Hepatocyte (in vitro differentiated cells): ENCODE data around the gene FOXRED1. TPM values are rescaled to one million over a fixed set of nuclear protein-coding genes. Genes with fewer than 3 reads are reported as not detected.

Source experiments
- DNase-seq: peaks from one replicate; pipeline ENCODE4 v3.0.0-alpha.2; 2016; ENCODE audit warnings: low spot score
- H2AFZ ChIP-seq: fragments of 200-600 bp; sonication (generic); 2 replicates; pipeline ENCODE4 v1.6.0; 2016; ENCODE audit warnings: antibody characterized with exemption, mild to moderate bottlenecking
- H3K27ac ChIP-seq: fragments of 200-600 bp; sonication (generic); 2 replicates; pipeline ENCODE4 v1.5.1; 2016; ENCODE audit warnings: mild to moderate bottlenecking
- H3K27me3 ChIP-seq: fragments of 200-600 bp; sonication (generic); 2 replicates; pipeline ENCODE4 v1.6.1; 2016
- H3K36me3 ChIP-seq: fragments of 200-600 bp; sonication (generic); replicated peaks from 2 replicates; pipeline ENCODE4 v1.5.1; 2016; ENCODE audit warnings: low read depth; ENCODE audit not compliant: insufficient read depth
- H3K4me1 ChIP-seq: fragments of 200-600 bp; sonication (generic); 2 replicates; pipeline ENCODE4 v1.5.1; 2016; ENCODE audit warnings: mild to moderate bottlenecking, moderate library complexity; ENCODE audit not compliant: insufficient read depth
- H3K4me2 ChIP-seq: fragments of 200-600 bp; sonication (generic); 2 replicates; pipeline ENCODE4 v1.6.0; 2016
- H3K4me3 ChIP-seq: fragments of 200-600 bp; sonication (generic); 2 replicates; pipeline ENCODE4 v1.5.1; 2016; ENCODE audit warnings: mild to moderate bottlenecking
- H3K79me2 ChIP-seq: fragments of 200-600 bp; sonication (generic); 2 replicates; pipeline ENCODE4 v1.6.0; 2017; ENCODE audit warnings: mild to moderate bottlenecking
- H3K9me2 ChIP-seq: fragments of 200-600 bp; sonication (generic); replicated peaks from 2 replicates; pipeline ENCODE4 v1.6.0; 2017; ENCODE audit warnings: mild to moderate bottlenecking; ENCODE audit not compliant: insufficient read depth
- H3K9me3 ChIP-seq: fragments of 200-600 bp; sonication (generic); 2 replicates; pipeline ENCODE4 v1.5.1; 2016; ENCODE audit warnings: low read depth, mild to moderate bottlenecking
- H4K20me1 ChIP-seq: fragments of 200-600 bp; sonication (generic); 2 replicates; pipeline ENCODE4 v1.6.0; 2016; ENCODE audit warnings: mild to moderate bottlenecking; ENCODE audit not compliant: insufficient read depth, poor library complexity, severe bottlenecking
- EZH2 ChIP-seq: fragments of 200-600 bp; sonication (generic); IDR thresholded peaks from 2 replicates; pipeline ENCODE4 v1.6.1; 2016; ENCODE audit warnings: antibody characterized with exemption, mild to moderate bottlenecking, borderline replicate concordance
- EZH2phosphoT487 ChIP-seq: fragments of 200-600 bp; sonication (generic); IDR thresholded peaks from one replicate; pipeline ENCODE4 v1.6.1; 2018; ENCODE audit warnings: antibody characterized with exemption, mild to moderate bottlenecking, low read depth, moderate library complexity; ENCODE audit not compliant: unreplicated experiment, severe bottlenecking
- WGBS: methylation state at CpG from one replicate; pipeline ENCODE4 v1.1.6; 2016; ENCODE audit warnings: low lambda C conversion rate; ENCODE audit errors: missing lambda C conversion rate; 5-methylcytosine and 5-hydroxymethylcytosine counted together
- polyA plus RNA-seq: library from polyadenylated mRNA; unstranded; fragments of >200 nt; fragmentation: Nextera tagmentation; extraction: Ambion mirVana; gene quantifications from 2 replicates; pipeline ENCODE4 v1.2.1, GENCODE V29; 2016
- total RNA-seq: library from RNA; depleted of rRNA; stranded (reverse); fragments of >200 nt; gene quantifications from 2 replicates; pipeline ENCODE4 v1.2.3, GENCODE V29; 2014
- TF ChIP-seq, protein P1 (sequence below): fragments of 200-600 bp; sonication (generic); IDR thresholded peaks from 2 replicates; pipeline ENCODE4 v1.5.1; 2016; ENCODE audit warnings: antibody characterized with exemption, mild to moderate bottlenecking; ENCODE audit not compliant: poor library complexity

FOXRED1 gene
- total and polyA plus RNA-seq, 2 experiments from 2014 or later, result 28.8 to 46.1 TPM

DNA sequence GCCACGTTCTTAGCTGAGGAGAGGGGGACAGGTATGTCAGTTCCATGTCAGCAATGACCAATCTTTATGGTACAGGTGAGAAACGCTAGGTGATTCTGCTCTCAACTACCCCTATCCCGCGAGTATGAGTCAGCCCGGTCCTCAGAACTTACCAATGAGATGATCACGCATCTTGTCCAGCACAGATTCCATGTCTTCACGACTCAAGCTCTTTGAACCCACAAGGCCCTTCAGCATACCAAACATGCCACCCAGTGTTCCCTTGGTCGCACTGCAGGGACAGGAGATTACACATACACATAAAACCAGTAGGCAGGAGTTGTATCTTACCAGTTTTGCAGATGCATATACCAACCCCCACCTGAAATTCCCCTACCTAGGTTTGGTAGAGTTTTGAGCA lies 3.1 kb upstream of the FOXRED1 start:
- Histone ChIP-seq H3K9me3 (no peaks in the 10 kb centered on the region), H4K20me1 (peaks cover 6% of the 10 kb centered on the region), H3K27me3 (no peaks in the 10 kb centered on the region), H3K36me3 (peaks cover 9% of the 10 kb centered on the region), H3K27ac (no peak overlapping the region), H2AFZ (no peak overlapping the region), H3K9me2 (no peaks in the 10 kb centered on the region), H3K4me2 (no peak overlapping the region), H3K4me3 (no peak overlapping the region), H3K4me1 (peaks cover 17% of the 10 kb centered on the region), H3K79me2 (peaks cover 34% of the 10 kb centered on the region)
- no peak for DNase-seq
- 97% methylated on average over 8 of the region's 8 CpGs for WGBS
- no peak for TF ChIP-seq EZH2

DNA sequence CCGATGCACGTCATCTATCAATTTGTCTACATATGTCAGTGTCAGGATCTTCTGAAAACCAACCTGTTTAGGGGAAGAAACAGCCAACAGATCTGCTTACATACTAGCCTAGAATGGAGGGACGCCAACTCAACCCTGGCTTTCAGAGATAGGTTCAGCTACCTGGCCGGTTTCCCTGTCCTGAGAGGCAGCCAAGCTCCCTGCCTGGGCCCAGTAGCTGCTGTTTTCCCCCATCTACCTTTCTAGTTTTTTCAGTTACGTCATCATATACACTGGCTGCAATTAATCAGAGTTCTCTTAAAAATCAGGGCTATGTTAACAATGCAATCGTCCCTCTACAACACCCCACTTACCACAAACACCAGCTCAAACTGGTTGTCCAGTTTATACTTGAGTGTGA lies 1.3 kb upstream of the FOXRED1 start:
- Histone ChIP-seq H2AFZ (peak overlapping the region; percentile 66), H3K36me3 (peaks cover 9% of the 10 kb centered on the region), H3K9me3 (no peaks in the 10 kb centered on the region), H3K4me3 (peak overlapping the region; percentile 87), H3K27ac (peak overlapping the region; percentile 93), H3K27me3 (no peaks in the 10 kb centered on the region), H3K79me2 (peaks cover 34% of the 10 kb centered on the region), H3K4me2 (peak overlapping the region; percentile 97), H3K4me1 (peaks cover 17% of the 10 kb centered on the region), H4K20me1 (peaks cover 6% of the 10 kb centered on the region), H3K9me2 (no peaks in the 10 kb centered on the region)
- no peak for DNase-seq
- TF ChIP-seq, protein P1, sequence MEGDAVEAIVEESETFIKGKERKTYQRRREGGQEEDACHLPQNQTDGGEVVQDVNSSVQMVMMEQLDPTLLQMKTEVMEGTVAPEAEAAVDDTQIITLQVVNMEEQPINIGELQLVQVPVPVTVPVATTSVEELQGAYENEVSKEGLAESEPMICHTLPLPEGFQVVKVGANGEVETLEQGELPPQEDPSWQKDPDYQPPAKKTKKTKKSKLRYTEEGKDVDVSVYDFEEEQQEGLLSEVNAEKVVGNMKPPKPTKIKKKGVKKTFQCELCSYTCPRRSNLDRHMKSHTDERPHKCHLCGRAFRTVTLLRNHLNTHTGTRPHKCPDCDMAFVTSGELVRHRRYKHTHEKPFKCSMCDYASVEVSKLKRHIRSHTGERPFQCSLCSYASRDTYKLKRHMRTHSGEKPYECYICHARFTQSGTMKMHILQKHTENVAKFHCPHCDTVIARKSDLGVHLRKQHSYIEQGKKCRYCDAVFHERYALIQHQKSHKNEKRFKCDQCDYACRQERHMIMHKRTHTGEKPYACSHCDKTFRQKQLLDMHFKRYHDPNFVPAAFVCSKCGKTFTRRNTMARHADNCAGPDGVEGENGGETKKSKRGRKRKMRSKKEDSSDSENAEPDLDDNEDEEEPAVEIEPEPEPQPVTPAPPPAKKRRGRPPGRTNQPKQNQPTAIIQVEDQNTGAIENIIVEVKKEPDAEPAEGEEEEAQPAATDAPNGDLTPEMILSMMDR, result no peak
- TF ChIP-seq EZH2, result no peak
- no peak for TF ChIP-seq EZH2phosphoT487
- 82% methylated on average over 6 of the region's 6 CpGs for WGBS

DNA sequence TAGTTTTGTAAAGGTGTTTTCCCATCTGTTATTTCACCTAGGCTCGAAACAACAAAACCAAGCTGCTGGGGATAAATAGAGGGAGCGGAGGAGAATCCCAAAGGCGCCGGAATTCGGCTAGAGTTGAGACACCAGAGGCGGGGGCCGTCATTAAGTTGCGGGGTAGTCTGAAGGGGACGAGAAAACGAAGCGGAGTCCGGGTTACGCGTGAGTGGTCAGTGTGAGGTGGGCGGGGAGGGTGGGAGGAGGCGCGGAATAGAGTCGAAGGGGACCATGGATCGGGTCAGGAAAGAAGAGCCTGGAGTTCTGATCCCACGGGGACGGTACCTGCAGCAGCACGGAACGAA lies 620 bp upstream of the FOXRED1 start:
- H3K27ac ChIP-seq, result peak overlapping the region; percentile 93
- no peaks in the 10 kb centered on the region for H3K27me3 ChIP-seq
- peak overlapping the region; percentile 66 for H2AFZ ChIP-seq
- H3K36me3 ChIP-seq, result peaks cover 9% of the 10 kb centered on the region
- peak; percentile 48 for DNase-seq
- H3K4me3 ChIP-seq, result peak overlapping the region; percentile 87
- H3K9me3 ChIP-seq, result no peaks in the 10 kb centered on the region
- TF ChIP-seq EZH2phosphoT487 (no peak), EZH2 (no peak)
- TF ChIP-seq, protein P1, result no peak
- peak overlapping the region; percentile 97 for H3K4me2 ChIP-seq
- H3K79me2 ChIP-seq, result peaks cover 34% of the 10 kb centered on the region
- H4K20me1 ChIP-seq, result peaks cover 6% of the 10 kb centered on the region
- WGBS, result 0% methylated on average over 15 of the region's 23 CpGs
- no peaks in the 10 kb centered on the region for H3K9me2 ChIP-seq
- peaks cover 17% of the 10 kb centered on the region for H3K4me1 ChIP-seq

DNA sequence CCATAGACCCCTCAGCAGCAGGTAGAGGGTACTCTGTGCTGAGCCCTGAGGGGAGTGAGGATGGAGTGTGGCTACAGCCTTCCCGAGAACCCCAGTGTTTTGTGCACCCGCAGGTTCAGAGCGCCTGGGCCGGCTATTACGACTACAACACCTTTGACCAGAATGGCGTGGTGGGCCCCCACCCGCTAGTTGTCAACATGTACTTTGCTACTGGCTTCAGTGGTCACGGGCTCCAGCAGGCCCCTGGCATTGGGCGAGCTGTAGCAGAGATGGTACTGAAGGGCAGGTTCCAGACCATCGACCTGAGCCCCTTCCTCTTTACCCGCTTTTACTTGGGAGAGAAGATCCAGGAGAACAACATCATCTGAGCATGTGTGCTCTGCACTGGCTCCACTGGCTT lies 8.4 kb downstream of the FOXRED1 start:
- H3K4me3 ChIP-seq, result no peak overlapping the region
- TF ChIP-seq EZH2phosphoT487 (no peak), EZH2 (no peak)
- TF ChIP-seq, protein P1, result no peak

More for the DNA sequence above, 8.4 kb downstream of the FOXRED1 start:
- no peak overlapping the region for H3K4me2 ChIP-seq
- no peaks in the 10 kb centered on the region for H3K36me3 ChIP-seq
- no peaks in the 10 kb centered on the region for H3K79me2 ChIP-seq
- H4K20me1 ChIP-seq, result no peaks in the 10 kb centered on the region
- H3K9me3 ChIP-seq, result no peaks in the 10 kb centered on the region
- H2AFZ ChIP-seq, result no peak overlapping the region
- WGBS, result 89% methylated on average over 11 of the region's 11 CpGs
- peaks cover 7% of the 10 kb centered on the region for H3K4me1 ChIP-seq
- no peaks in the 10 kb centered on the region for H3K27me3 ChIP-seq
- H3K9me2 ChIP-seq, result no peaks in the 10 kb centered on the region
- no peak for DNase-seq
- H3K27ac ChIP-seq, result no peak overlapping the region
